Measurements from ENCODE around the gene EVA1A. TPM values are rescaled to one million over a fixed set of nuclear protein-coding genes. Genes with fewer than 3 reads are reported as not detected.

EVA1A gene
- total and polyA plus RNA-seq, 3 donors from 2014 or later: 5.2 to 13.8 (median 10.3) TPM

GRCh38 chr2:75559680-75560021 is 1.1 kb downstream of the EVA1A start:
- Histone ChIP-seq H3K9me3 (no peaks in the 10 kb centered on the region), H3K27me3 (no peaks in the 10 kb centered on the region), H3K27ac (no peak overlapping the region), H3K4me3 (peak overlapping the region; percentile 47 to 73), H3K4me1 (peaks cover 11% of the 10 kb centered on the region), H3K36me3 (ENCODE audit: low read depth, missing control alignments) (no peaks in the 10 kb centered on the region)
- WGBS, 2 donors: 10 to 20% methylated on average over 8 of the region's 8 CpGs
- DNase-seq: no peak
- TF ChIP-seq POLR2A (IDR thresholded peaks at IDR 0.05): no peak
- TF ChIP-seq, protein P1, sequence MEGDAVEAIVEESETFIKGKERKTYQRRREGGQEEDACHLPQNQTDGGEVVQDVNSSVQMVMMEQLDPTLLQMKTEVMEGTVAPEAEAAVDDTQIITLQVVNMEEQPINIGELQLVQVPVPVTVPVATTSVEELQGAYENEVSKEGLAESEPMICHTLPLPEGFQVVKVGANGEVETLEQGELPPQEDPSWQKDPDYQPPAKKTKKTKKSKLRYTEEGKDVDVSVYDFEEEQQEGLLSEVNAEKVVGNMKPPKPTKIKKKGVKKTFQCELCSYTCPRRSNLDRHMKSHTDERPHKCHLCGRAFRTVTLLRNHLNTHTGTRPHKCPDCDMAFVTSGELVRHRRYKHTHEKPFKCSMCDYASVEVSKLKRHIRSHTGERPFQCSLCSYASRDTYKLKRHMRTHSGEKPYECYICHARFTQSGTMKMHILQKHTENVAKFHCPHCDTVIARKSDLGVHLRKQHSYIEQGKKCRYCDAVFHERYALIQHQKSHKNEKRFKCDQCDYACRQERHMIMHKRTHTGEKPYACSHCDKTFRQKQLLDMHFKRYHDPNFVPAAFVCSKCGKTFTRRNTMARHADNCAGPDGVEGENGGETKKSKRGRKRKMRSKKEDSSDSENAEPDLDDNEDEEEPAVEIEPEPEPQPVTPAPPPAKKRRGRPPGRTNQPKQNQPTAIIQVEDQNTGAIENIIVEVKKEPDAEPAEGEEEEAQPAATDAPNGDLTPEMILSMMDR (IDR thresholded peaks at IDR 0.05): no peak
- intact Hi-C loops (cut with DNase I; ENCODE audit: low total_unique reads): no loop called here

- 72 to 77% methylated on average over 9 of the region's 9 CpGs for WGBS, 2 donors
- TF ChIP-seq, protein P1 (IDR thresholded peaks at IDR 0.05): no peak
- no peak for TF ChIP-seq POLR2A (IDR thresholded peaks at IDR 0.05)
- no peaks in the 10 kb centered on the region for H3K27me3 ChIP-seq
Observed at GRCh38 chr2:75558786-75559679, 1.7 kb downstream of the EVA1A start.

DNA sequence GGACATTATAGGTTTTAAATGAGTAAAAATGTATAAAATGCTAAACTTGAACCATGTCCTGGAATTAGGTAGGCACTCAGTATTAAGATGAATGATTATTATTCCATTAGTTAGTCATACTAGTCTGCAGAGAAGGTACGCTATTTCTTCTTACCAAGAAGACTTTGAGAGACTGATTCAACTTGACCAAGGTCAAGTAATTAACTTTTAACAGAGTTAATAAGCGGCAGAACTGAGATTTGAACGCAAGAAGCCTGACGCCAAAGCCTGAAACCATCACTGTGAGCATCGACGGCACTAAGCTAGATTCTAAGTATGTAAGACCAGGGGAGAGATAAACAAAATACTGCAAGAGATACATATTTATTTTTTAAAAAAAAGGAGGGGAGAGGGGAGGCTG is 2.6 kb downstream of the EVA1A start:
- no peak for TF ChIP-seq POLR2A (IDR thresholded peaks at IDR 0.05)
- TF ChIP-seq, protein P1 (IDR thresholded peaks at IDR 0.05): no peak
- Histone ChIP-seq H3K27me3 (no peaks in the 10 kb centered on the region), H3K27ac (no peak overlapping the region), H3K4me1 (peaks cover 11% of the 10 kb centered on the region), H3K36me3 (ENCODE audit: low read depth, missing control alignments) (no peaks in the 10 kb centered on the region), H3K9me3 (no peaks in the 10 kb centered on the region), H3K4me3 (no peak overlapping the region)
- intact Hi-C loops (cut with DNase I; ENCODE audit: low total_unique reads): no loop called here
- DNase-seq: no peak
- 96 to 97% methylated on average over 6 of the region's 6 CpGs for WGBS, 2 donors

More at GRCh38 chr2:75558786-75559679, 1.7 kb downstream of the EVA1A start:
- intact Hi-C loops (cut with DNase I; ENCODE audit: low total_unique reads): no loop called here
- DNase-seq: no peak
- H3K9me3 ChIP-seq: no peaks in the 10 kb centered on the region
- H3K4me3 ChIP-seq: no peak overlapping the region
- peaks cover 11% of the 10 kb centered on the region for H3K4me1 ChIP-seq
- no peak overlapping the region for H3K27ac ChIP-seq
- no peaks in the 10 kb centered on the region for H3K36me3 ChIP-seq (ENCODE audit: low read depth, missing control alignments)

- Histone ChIP-seq H3K9me3 (no peaks in the 10 kb centered on the region), H3K27ac (no peak overlapping the region), H3K4me3 (no peak overlapping the region), H3K27me3 (no peaks in the 10 kb centered on the region), H3K36me3 (ENCODE audit: low read depth, missing control alignments) (no peaks in the 10 kb centered on the region), H3K4me1 (peaks cover 11% of the 10 kb centered on the region)
- intact Hi-C loops (cut with DNase I; ENCODE audit: low total_unique reads): no loop called here
- WGBS, 2 donors: 85 to 96% methylated on average over 4 of the region's 4 CpGs
- no peak for TF ChIP-seq POLR2A (IDR thresholded peaks at IDR 0.05)
- TF ChIP-seq, protein P1 (IDR thresholded peaks at IDR 0.05): no peak
- DNase-seq: no peak
Observed at GRCh38 chr2:75557474-75558133, 3.1 kb downstream of the EVA1A start.

Measured in testis (tissue), 3 donors.